HepG2 (cell line): Measurements from ENCODE around the gene LEPR. TPM values are rescaled to one million over a fixed set of nuclear protein-coding genes. Genes with fewer than 3 reads are reported as not detected.
A peak's percentile ranks its signal among the peaks of the same experiment; 100 is the strongest.

Source experiments
- ATF2 ChIP-seq: sonication (generic); formaldehyde crosslinking; IDR thresholded peaks from 2 replicates; pipeline ENCODE4 v1.4.0; 2020; ENCODE audit warnings: missing genetic modification reagents
- ATRX ChIP-seq: sonication (generic); formaldehyde crosslinking; IDR thresholded peaks from 2 replicates; pipeline ENCODE4 v1.4.0; 2020; ENCODE audit warnings: missing genetic modification reagents, borderline replicate concordance
- CHD2 ChIP-seq: IDR thresholded peaks from 2 replicates; pipeline ENCODE4 v1.6.1; 2011; ENCODE audit warnings: low read depth, low read length, improper control_type of control experiment
- FOXA3 ChIP-seq: IDR thresholded peaks from 2 replicates; pipeline ENCODE4 v1.6.1; 2016; ENCODE audit warnings: missing genetic modification reagents, missing compliant biosample characterization
- GATAD2A ChIP-seq: IDR thresholded peaks from 2 replicates; pipeline ENCODE4 v1.6.1; 2016
- HDAC2 ChIP-seq: sonication (generic); formaldehyde crosslinking; IDR thresholded peaks from 2 replicates; pipeline ENCODE4 v1.4.0; 2020; ENCODE audit warnings: missing genetic modification reagents
- HNF1A ChIP-seq, 2 experiments: sonication (generic) in 1 of 2; formaldehyde crosslinking in 1 of 2; IDR thresholded peaks; 2 replicates each; pipeline versions ENCODE4 v1.4.0 to v1.6.1; 2016 to 2020; ENCODE audit warnings: borderline replicate concordance in 1 of 2, low read depth in 1 of 2, mild to moderate bottlenecking in 1 of 2, missing genetic modification reagents in 1 of 2
- HOXA5 ChIP-seq: sonication (generic); formaldehyde crosslinking; IDR thresholded peaks from 2 replicates; pipeline ENCODE4 v1.4.0; 2020; ENCODE audit warnings: missing genetic modification reagents
- KLF15 ChIP-seq: sonication (generic); formaldehyde crosslinking; IDR thresholded peaks from 2 replicates; pipeline ENCODE4 v1.8.1; 2023; ENCODE audit warnings: borderline replicate concordance, mild to moderate bottlenecking, inconsistent platforms, missing genetic modification reagents, mixed read lengths
- KMT2A ChIP-seq: sonication (generic); formaldehyde crosslinking; IDR thresholded peaks from 2 replicates; pipeline ENCODE4 v1.4.0; 2020; ENCODE audit warnings: missing genetic modification reagents
- MIXL1 ChIP-seq: IDR thresholded peaks from 2 replicates; pipeline ENCODE4 v1.6.1; 2016
- MXI1 ChIP-seq: IDR thresholded peaks from 3 replicates; pipeline ENCODE4 v1.6.1; 2012; ENCODE audit warnings: low read depth, low read length, inconsistent platforms, borderline replicate concordance
- SNAPC5 ChIP-seq: sonication (generic); formaldehyde crosslinking; IDR thresholded peaks from 2 replicates; pipeline ENCODE4 v1.8.1; 2023; ENCODE audit warnings: mild to moderate bottlenecking, missing genetic modification reagents, borderline replicate concordance
- THRA ChIP-seq: sonication (generic); formaldehyde crosslinking; IDR thresholded peaks from 2 replicates; pipeline ENCODE4 v1.4.0; 2020; ENCODE audit warnings: missing genetic modification reagents, borderline replicate concordance
- ZFP36L2 ChIP-seq: sonication (generic); formaldehyde crosslinking; IDR thresholded peaks from 2 replicates; pipeline ENCODE4 v1.4.0; 2020; ENCODE audit warnings: missing genetic modification reagents
- ZNF235 ChIP-seq: sonication (generic); formaldehyde crosslinking; IDR thresholded peaks from 2 replicates; pipeline ENCODE4 v1.8.1; 2023; ENCODE audit warnings: mild to moderate bottlenecking, missing genetic modification reagents, borderline replicate concordance
- ZNF281 ChIP-seq: sonication (generic); formaldehyde crosslinking; IDR thresholded peaks from 2 replicates; pipeline ENCODE4 v1.4.0; 2020; ENCODE audit warnings: missing genetic modification reagents, borderline replicate concordance
- ZNF350 ChIP-seq: sonication (generic); formaldehyde crosslinking; IDR thresholded peaks from 2 replicates; pipeline ENCODE4 v1.4.0; 2020; ENCODE audit warnings: mild to moderate bottlenecking, low read depth, missing genetic modification reagents, borderline replicate concordance
- ZNF451 ChIP-seq: sonication (generic); formaldehyde crosslinking; IDR thresholded peaks from 2 replicates; pipeline ENCODE4 v1.5.0; 2020; ENCODE audit warnings: mild to moderate bottlenecking, missing genetic modification reagents
- ZNF546 ChIP-seq: sonication (generic); formaldehyde crosslinking; conservative IDR thresholded peaks from 2 replicates; pipeline ENCODE4 v1.8.1; 2023; ENCODE audit warnings: mild to moderate bottlenecking, missing genetic modification reagents
- ZNF629 ChIP-seq: sonication (generic); formaldehyde crosslinking; conservative IDR thresholded peaks from 2 replicates; pipeline ENCODE4 v1.5.0; 2020; ENCODE audit warnings: missing genetic modification reagents
- ZNF761 ChIP-seq: sonication (generic); formaldehyde crosslinking; conservative IDR thresholded peaks from 2 replicates; pipeline ENCODE4 v1.4.0; 2020; ENCODE audit warnings: mild to moderate bottlenecking, missing genetic modification reagents
- polyA plus RNA-seq, 8 experiments: library from polyadenylated mRNA; depleted of rRNA in 3 of 8; stranded (reverse) in 7 of 8; unstranded in 1 of 8; fragments of >200 nt; fragmentation: Illumina TruSeq in 4 of 8; extraction: Trizol in 4 of 8; gene quantifications; 2 replicates each; pipeline versions ENCODE4 v1.2.1 to v1.2.3, GENCODE V29; 2011 to 2016; ENCODE audit warnings: low read depth in 4 of 8, missing spikeins in 1 of 8, mixed read lengths in 1 of 8; ENCODE audit not compliant: insufficient read depth in 1 of 8
- total RNA-seq, 5 experiments: library from RNA; depleted of rRNA; stranded (reverse); fragments of >200 nt; fragmentation: Illumina TruSeq; extraction: Trizol; gene quantifications; 2 replicates each; pipeline ENCODE4 v1.2.3, GENCODE V29; 2016; ENCODE audit warnings: low read depth in 1 of 5

LEPR gene
- total and polyA plus RNA-seq, 2 of the 13 experiments (the other 11 are each of a cell fraction or from before 2014, with no cell fraction given) = 0.60 to 1.7 TPM

GRCh38 chr1:65407877-65408276 lies 12.6 kb upstream of the LEPR start (continued):
- TF ChIP-seq ATRX (CRISPR knock-in tag) (no peak), ATF2 (CRISPR knock-in tag) (peak; percentile 87), ZNF761 (CRISPR knock-in tag) (no peak), HDAC2 (0 out of 2 replicates have a peak, but pooled peaks have one; percentile 32), KMT2A (CRISPR knock-in tag) (no peak), GATAD2A (CRISPR knock-in tag) (peak; percentile 60), HOXA5 (CRISPR knock-in tag) (no peak), THRA (CRISPR knock-in tag) (no peak), ZNF235 (no peak), KLF15 (CRISPR knock-in tag) (no peak), ZNF629 (CRISPR knock-in tag) (peak; percentile 99), FOXA3 (CRISPR knock-in tag) (0 out of 2 replicates have a peak, but pooled peaks have one; percentile 24), ZNF451 (CRISPR knock-in tag) (no peak), HNF1A (IDR thresholded peaks at IDR 0.05; ENCODE audit: low read depth) (peak; percentile 77), HNF1A (CRISPR knock-in tag; IDR thresholded peaks at IDR 0.05; ENCODE audit: borderline replicate concordance) (0 out of 2 replicates have a peak, but pooled peaks have one; percentile 73), MIXL1 (CRISPR knock-in tag) (peak; percentile 85), ZNF281 (CRISPR knock-in tag) (no peak), SNAPC5 (CRISPR knock-in tag) (no peak), CHD2 (no peak), ZNF546 (CRISPR knock-in tag) (no peak), ZFP36L2 (CRISPR knock-in tag) (no peak), MXI1 (no peak), ZNF350 (no peak)
